CD14-positive monocyte (primary cell): Measurements from ENCODE around the gene MERTK. TPM values are rescaled to one million over a fixed set of nuclear protein-coding genes. Genes with fewer than 3 reads are reported as not detected.

Experiments
- DNase-seq, 3 donors: peaks; one replicate each; pipeline ENCODE4 v3.0.0-alpha.2; 2011 to 2022
- H2AFZ ChIP-seq: 2 replicates; pipeline ENCODE4 v1.6.0; 2012; ENCODE audit warnings: mild to moderate bottlenecking, low read depth, low read length, inconsistent platforms; ENCODE audit not compliant: insufficient read depth, poor library complexity, severe bottlenecking
- H3K27ac ChIP-seq, 2 donors: 1 replicate in 1 of 2; 2 replicates in 1 of 2; pipeline ENCODE4 v1.5.1; 2012 to 2013; ENCODE audit warnings: low read length in 2 of 2, control low read depth in 1 of 2, inconsistent platforms in 1 of 2, low read depth in 1 of 2, mild to moderate bottlenecking in 1 of 2
- H3K27me3 ChIP-seq, 2 donors: one replicate each; pipeline versions ENCODE4 v1.6.0 to v1.6.1; 2011 to 2013; ENCODE audit warnings: low read length in 2 of 2; ENCODE audit not compliant: control insufficient read depth in 2 of 2, insufficient read depth in 2 of 2
- H3K36me3 ChIP-seq, 2 donors: replicated peaks in 1 of 2; 1 replicate in 1 of 2; 2 replicates in 1 of 2; pipeline versions ENCODE4 v1.5.1 to v1.6.1; 2012 to 2013; ENCODE audit warnings: low read length in 2 of 2, control low read depth in 1 of 2, inconsistent platforms in 1 of 2, mild to moderate bottlenecking in 1 of 2; ENCODE audit not compliant: insufficient read depth in 2 of 2, control insufficient read depth in 1 of 2
- H3K4me1 ChIP-seq, 2 donors: 1 replicate in 1 of 2; 2 replicates in 1 of 2; pipeline versions ENCODE4 v1.5.1 to v1.6.1; 2012 to 2013; ENCODE audit warnings: low read length in 2 of 2, control low read depth in 1 of 2, inconsistent platforms in 1 of 2, mild to moderate bottlenecking in 1 of 2, moderate library complexity in 1 of 2; ENCODE audit not compliant: insufficient read depth in 2 of 2, control insufficient read depth in 1 of 2
- H3K4me2 ChIP-seq: replicated peaks from 2 replicates; pipeline ENCODE3; 2012; ENCODE audit warnings: low read length, moderate library complexity, mild to moderate bottlenecking; ENCODE audit not compliant: poor library complexity, severe bottlenecking; ENCODE audit errors: extremely low read depth
- H3K4me3 ChIP-seq, 3 experiments: fragments of 200-600 bp in 1 of 3; sonication (generic) in 1 of 3; replicated peaks in 1 of 3; 1 replicate in 2 of 3; 2 replicates in 1 of 3; pipeline ENCODE4 v1.5.1; 2011 to 2013; ENCODE audit warnings: low read length in 3 of 3, mild to moderate bottlenecking in 3 of 3, control low read depth in 2 of 3, low read depth in 2 of 3, inconsistent platforms in 1 of 3, moderate library complexity in 1 of 3
- H3K79me2 ChIP-seq: 2 replicates; pipeline ENCODE4 v1.6.0; 2012; ENCODE audit warnings: mild to moderate bottlenecking, control low read depth, inconsistent platforms, low read length, moderate library complexity; ENCODE audit not compliant: insufficient read depth
- H3K9ac ChIP-seq: 2 replicates; pipeline ENCODE4 v1.6.0; 2017; ENCODE audit warnings: low read length, mild to moderate bottlenecking; ENCODE audit not compliant: insufficient read depth, poor library complexity, severe bottlenecking
- H3K9me3 ChIP-seq, 2 donors: replicated peaks in 1 of 2; 1 replicate in 1 of 2; 2 replicates in 1 of 2; pipeline versions ENCODE4 v1.5.1 to v1.6.1; 2012 to 2013; ENCODE audit warnings: low read length in 2 of 2, control low read depth in 1 of 2; ENCODE audit not compliant: control insufficient read depth in 1 of 2, insufficient read depth in 1 of 2
- H4K20me1 ChIP-seq: 2 replicates; pipeline ENCODE4 v1.6.0; 2012; ENCODE audit warnings: mild to moderate bottlenecking, low read length, control low read depth, moderate library complexity; ENCODE audit not compliant: insufficient read depth
- H3K27ac Mint-ChIP-seq, 7 donors: one replicate each; pipeline ENCODE4 v1.8.0; 2020; ENCODE audit warnings: mild to moderate bottlenecking in 7 of 7, mixed read lengths in 7 of 7, moderate library complexity in 6 of 7, inconsistent platforms in 2 of 7
- H3K27me3 Mint-ChIP-seq, 3 donors: one replicate each; pipeline ENCODE4 v1.8.0; 2021 to 2022; ENCODE audit warnings: low read depth in 3 of 3, mild to moderate bottlenecking in 3 of 3, mixed read lengths in 3 of 3, moderate library complexity in 3 of 3, inconsistent platforms in 1 of 3
- H3K36me3 Mint-ChIP-seq, 2 donors: one replicate each; pipeline ENCODE4 v1.8.0; 2020; ENCODE audit warnings: mixed read lengths in 2 of 2, inconsistent platforms in 1 of 2, mild to moderate bottlenecking in 1 of 2
- H3K4me1 Mint-ChIP-seq: one replicate; pipeline ENCODE4 v1.8.0; 2020; ENCODE audit warnings: mild to moderate bottlenecking, mixed read lengths
- H3K4me3 Mint-ChIP-seq, 2 donors: one replicate each; pipeline ENCODE4 v1.8.0; 2020; ENCODE audit warnings: mild to moderate bottlenecking in 2 of 2, mixed read lengths in 2 of 2, moderate library complexity in 1 of 2
- H3K9me3 Mint-ChIP-seq, 7 donors: one replicate each; pipeline ENCODE4 v1.8.0; 2020 to 2022; ENCODE audit warnings: mixed read lengths in 7 of 7, mild to moderate bottlenecking in 6 of 7, moderate library complexity in 6 of 7, inconsistent platforms in 2 of 7
- CTCF ChIP-seq: fragments of 200-600 bp; IDR thresholded peaks from one replicate; pipeline ENCODE4 v1.8.0; 2022; ENCODE audit warnings: antibody characterized with exemption, mild to moderate bottlenecking
- WGBS: methylation state at CpG from one replicate; pipeline ENCODE4 v1.1.5; 2013; ENCODE audit warnings: missing lambda C conversion rate; ENCODE audit not compliant: insufficient coverage; 5-methylcytosine and 5-hydroxymethylcytosine counted together
- intact Hi-C, 2 donors: fragments of 100-400 bp; cut with micrococcal nuclease; formaldehyde crosslinking; loops; one replicate each; pipeline versions ENCODE4 v1.15.0 to v1.15.1; 2023
- polyA plus RNA-seq, 3 donors: library from polyadenylated mRNA; depleted of rRNA in 1 of 3; unstranded in 2 of 3; stranded (reverse) in 1 of 3; fragments of 300-500 nt in 2 of 3; fragments of >200 nt in 1 of 3; fragmentation: Illumina TruSeq in 2 of 3; gene quantifications; 1 replicate in 2 of 3; 2 replicates in 1 of 3; pipeline ENCODE4 v1.2.3, GENCODE V29; 2012 to 2021

MERTK gene
- polyA plus RNA-seq, 3 donors = 4.1 to 17.0 (median 4.2) TPM

GRCh38 chr2:112006076-112006410, 107.6 kb downstream of the MERTK start:
- peak overlapping the region; percentile 54 for H3K4me2 ChIP-seq
- intact Hi-C loops = loop anchor here in 1 of 2 donors (2.0 to 5.0 kb wide), 2 partner anchors 25 to 46 kb away; no protein-coding TSS in a partner anchor
- DNase-seq = peak; percentile 81 to 93 (median 93)
- H3K36me3 ChIP-seq = peaks cover 0 to 7% of the 10 kb centered on the region in 2 donors
- H3K79me2 ChIP-seq = no peaks in the 10 kb centered on the region
- H3K4me3 Mint-ChIP-seq = peak overlapping the region in 1 of 2 donors; percentile 26
- H3K9me3 Mint-ChIP-seq = peaks cover 0 to 1% (median 0%) of the 10 kb centered on the region in 7 donors
- H3K36me3 Mint-ChIP-seq = peaks cover 10% of the 10 kb centered on the region in 2 donors
- 0% methylated on average over 2 of the region's 4 CpGs for WGBS
- H3K4me1 ChIP-seq = peaks cover 82 to 92% of the 10 kb centered on the region in 2 donors
- H3K4me1 Mint-ChIP-seq = peaks cover 85% of the 10 kb centered on the region
- H3K27me3 ChIP-seq = no peaks in the 10 kb centered on the region
- H3K27ac ChIP-seq = peak overlapping the region; percentile 78 to 79
- no peak overlapping the region for H2AFZ ChIP-seq
- H3K9ac ChIP-seq = no peak overlapping the region
- H3K9me3 ChIP-seq = no peaks in the 10 kb centered on the region
- no peaks in the 10 kb centered on the region for H4K20me1 ChIP-seq
- peak overlapping the region in 1 of 3 experiments; percentile 21 for H3K4me3 ChIP-seq
- H3K27me3 Mint-ChIP-seq = peaks cover 0 to 2% (median 0%) of the 10 kb centered on the region in 3 donors
- TF ChIP-seq CTCF = no peak
- peak overlapping the region; percentile 93 to 98 (median 95) for H3K27ac Mint-ChIP-seq

- Histone ChIP-seq H3K4me2 (no peak overlapping the region), H3K79me2 (no peaks in the 10 kb centered on the region), H2AFZ (no peak overlapping the region), H3K4me1 (peaks cover 80 to 92% of the 10 kb centered on the region in 2 donors), H3K4me3 (no peak overlapping the region), H3K36me3 (peaks cover 0 to 7% of the 10 kb centered on the region in 2 donors), H4K20me1 (no peaks in the 10 kb centered on the region), H3K27ac (peak overlapping the region in 1 of 2 donors; percentile 24), H3K9ac (no peak overlapping the region), H3K27me3 (no peaks in the 10 kb centered on the region), H3K9me3 (no peaks in the 10 kb centered on the region)
- Mint-ChIP-seq H3K9me3 (peaks cover 0 to 1% (median 0%) of the 10 kb centered on the region in 7 donors), H3K4me3 (no peak overlapping the region), H3K36me3 (peaks cover 13 to 17% of the 10 kb centered on the region in 2 donors), H3K27ac (peak overlapping the region; percentile 53 to 93 (median 78)), H3K4me1 (peaks cover 86% of the 10 kb centered on the region), H3K27me3 (peaks cover 0 to 2% (median 1%) of the 10 kb centered on the region in 3 donors)
- TF ChIP-seq CTCF = no peak
- WGBS = no CpG with 5 or more reads among the region's 2 CpGs
- intact Hi-C loops = loop anchor here in 1 of 2 donors (2.0 to 5.0 kb wide), 2 partner anchors 23 to 45 kb away; no protein-coding TSS in a partner anchor
- no peak for DNase-seq
These were observed 109.1 kb downstream of the MERTK start for GRCh38 chr2:112007493-112007892.
